Caki2 (cell line): Measurements from ENCODE around the gene TMEM59L. TPM values are rescaled to one million over a fixed set of nuclear protein-coding genes. Genes with fewer than 3 reads are reported as not detected.

ENCODE experiments used
- DNase-seq: peaks from one replicate; pipeline ENCODE4 v3.0.0-alpha.2; 2015; ENCODE audit warnings: low read depth
- in situ Hi-C: cut with HindIII; loops from 2 replicates; pipeline ENCODE4 v1.10.0; 2016; ENCODE audit warnings: low sequenced_read_pairs, low pct_unique_long_range_greater_than_20kb, mixed read lengths
- total RNA-seq: library from RNA; depleted of rRNA; stranded (reverse); fragments of >200 nt; shearing (Covaris generic); gene quantifications from 2 replicates; pipeline ENCODE4 v1.2.3, GENCODE V29; 2014; ENCODE audit warnings: low replicate concordance

Gene TMEM59L
- total RNA-seq, 1 experiment from 2014 or later: 0.14 TPM

- no peak for DNase-seq
- in situ Hi-C loops: no loop called here
Observed at GRCh38 chr19:18606281-18607225, 6.1 kb upstream of the TMEM59L start, which contains the start of gene CRLF1. Gene CRLF1 (minus strand): TSS chr19:18606799. CDS start chr19:18606656, 143 bp downstream.

DNA sequence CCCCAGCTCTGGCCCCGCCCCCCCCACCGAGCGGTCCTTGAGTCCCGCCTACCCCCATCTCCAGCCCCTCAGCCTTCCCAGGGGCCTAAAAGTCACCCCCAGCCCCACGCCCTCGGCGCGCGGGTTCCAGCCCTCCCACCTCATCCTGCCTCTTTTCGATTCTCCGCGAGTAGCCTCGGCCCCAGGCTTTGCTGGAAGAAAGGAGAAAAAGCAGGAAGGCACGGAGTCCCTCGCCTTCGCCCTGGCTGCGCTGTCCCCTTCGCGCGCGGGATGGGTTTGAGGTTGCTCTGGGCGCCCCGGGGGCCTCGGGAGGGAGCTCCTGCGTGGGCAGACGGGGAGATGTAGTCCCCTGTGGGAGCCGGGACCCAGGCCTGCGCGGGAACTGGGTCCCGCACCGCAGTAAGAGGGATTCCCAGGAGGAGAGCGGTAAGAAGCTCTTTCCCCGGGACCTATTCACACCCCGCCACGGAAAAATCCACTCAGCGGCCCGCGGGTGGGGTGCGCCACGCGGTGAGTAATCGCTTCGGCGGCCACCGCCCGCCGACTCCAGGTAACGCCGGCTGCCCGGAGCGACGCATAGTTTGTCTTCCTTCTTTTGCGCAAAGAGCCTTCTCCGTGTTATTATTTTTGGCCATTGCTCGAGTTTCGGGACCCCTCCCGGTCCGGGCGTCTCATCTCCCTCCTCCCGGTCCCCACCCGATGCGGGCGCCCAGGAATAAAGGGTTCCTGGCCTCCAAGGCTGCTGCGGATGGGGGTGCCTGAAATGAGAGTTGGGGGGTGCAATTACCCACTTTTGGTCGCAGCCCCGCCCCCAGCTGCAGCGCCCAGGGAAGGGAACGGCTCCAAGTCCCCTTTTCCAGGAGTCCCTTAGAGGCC is 5.2 kb upstream of the TMEM59L start:
- in situ Hi-C loops: no loop called here
- DNase-seq: no peak

DNA sequence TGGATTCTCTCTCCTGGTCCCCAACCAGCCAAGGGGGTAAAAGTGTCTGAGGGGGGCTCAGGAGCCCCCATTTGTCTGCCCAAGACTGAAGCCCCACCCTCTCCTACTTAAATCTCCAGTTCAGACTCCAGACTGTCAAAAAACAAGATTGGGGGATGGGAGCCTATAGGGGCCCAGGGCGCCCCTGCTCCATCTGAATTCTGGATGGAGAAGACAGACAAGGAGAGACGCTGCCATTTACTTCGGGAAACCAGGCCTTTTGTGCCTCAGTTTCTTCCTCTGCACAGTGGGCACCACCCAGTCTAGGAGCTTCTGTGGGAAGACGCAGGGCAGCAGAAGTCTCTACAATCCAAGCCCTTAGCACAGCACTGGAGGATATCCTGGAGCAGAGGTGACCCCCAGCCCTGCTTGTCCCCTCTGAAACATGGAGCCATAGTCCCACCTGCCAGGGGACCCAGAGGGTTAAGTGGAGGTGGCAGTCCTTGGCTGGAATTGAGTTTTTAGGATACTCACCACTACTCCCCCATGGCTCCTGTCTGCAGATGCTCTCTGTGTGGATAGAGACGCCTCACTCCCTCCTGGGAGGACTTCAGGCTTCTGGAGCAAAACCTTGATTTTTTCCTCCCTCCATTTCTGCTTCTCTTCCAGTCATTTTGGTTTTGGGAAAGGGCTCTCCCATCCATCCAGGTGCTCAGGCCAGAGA is 4.4 kb upstream of the TMEM59L start:
- no peak for DNase-seq
- in situ Hi-C loops: no loop called here

- in situ Hi-C loops: no loop called here
- no peak for DNase-seq
Observed at GRCh38 chr19:18608805-18609716, 3.6 kb upstream of the TMEM59L start.

- no peak for DNase-seq
- in situ Hi-C loops: no loop called here
Observed at GRCh38 chr19:18609717-18610051, 3.0 kb upstream of the TMEM59L start.

DNA sequence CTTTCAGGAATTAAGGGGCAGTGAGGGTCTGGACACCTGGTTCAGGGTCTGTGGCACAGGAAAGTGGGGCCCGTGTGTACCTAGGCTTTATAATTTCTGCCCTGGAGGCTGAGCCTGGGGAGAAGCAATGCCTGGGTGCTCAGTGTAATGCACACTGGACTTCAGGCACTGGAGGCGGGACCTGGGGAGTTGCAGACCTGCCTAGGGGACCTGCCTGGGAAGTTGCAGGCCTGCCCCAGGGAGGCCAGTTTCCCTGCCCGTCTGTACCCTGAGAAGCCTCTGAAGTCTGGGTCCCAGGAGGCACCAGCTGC is 2.5 kb upstream of the TMEM59L start:
- in situ Hi-C loops: no loop called here
- no peak for DNase-seq

DNA sequence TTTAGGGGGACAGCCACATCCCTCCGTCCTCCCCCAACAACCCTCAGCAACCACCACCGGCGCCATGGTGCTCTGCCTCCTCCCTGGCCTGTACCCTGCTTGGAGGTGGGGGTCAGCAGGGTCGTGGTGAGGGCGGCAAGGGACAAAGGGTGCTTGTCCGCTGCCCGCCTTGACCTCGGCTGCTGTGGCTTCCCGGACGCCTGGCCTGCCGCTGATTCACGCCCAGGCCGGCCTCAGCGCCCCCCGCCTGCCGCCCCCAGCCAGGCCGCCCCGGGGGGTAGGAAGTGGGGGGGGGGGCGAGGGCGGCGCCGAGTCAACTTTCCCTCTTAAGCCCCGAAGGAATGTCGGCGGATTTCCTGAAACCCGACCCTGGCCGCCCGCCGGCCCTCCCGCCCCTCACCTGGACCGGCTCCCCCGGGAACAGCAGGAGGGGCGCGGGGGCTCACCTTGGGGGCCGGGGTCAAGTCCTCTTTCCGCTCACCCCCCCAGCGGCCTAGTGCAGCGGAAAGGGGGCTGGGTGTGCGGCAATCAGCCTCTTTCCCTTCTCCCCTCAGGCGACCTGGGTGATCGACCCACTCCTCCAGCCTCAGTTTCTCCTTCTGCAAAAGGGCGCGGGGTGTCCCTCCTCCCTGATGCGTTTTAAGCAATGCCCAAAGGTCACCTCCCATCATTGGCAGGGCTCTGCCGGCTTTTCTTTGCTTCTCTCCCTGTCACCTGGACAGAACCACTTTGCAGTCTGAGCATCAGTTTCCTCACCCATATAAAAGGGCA is 1.9 kb upstream of the TMEM59L start:
- no peak for DNase-seq
- in situ Hi-C loops: no loop called here

DNA sequence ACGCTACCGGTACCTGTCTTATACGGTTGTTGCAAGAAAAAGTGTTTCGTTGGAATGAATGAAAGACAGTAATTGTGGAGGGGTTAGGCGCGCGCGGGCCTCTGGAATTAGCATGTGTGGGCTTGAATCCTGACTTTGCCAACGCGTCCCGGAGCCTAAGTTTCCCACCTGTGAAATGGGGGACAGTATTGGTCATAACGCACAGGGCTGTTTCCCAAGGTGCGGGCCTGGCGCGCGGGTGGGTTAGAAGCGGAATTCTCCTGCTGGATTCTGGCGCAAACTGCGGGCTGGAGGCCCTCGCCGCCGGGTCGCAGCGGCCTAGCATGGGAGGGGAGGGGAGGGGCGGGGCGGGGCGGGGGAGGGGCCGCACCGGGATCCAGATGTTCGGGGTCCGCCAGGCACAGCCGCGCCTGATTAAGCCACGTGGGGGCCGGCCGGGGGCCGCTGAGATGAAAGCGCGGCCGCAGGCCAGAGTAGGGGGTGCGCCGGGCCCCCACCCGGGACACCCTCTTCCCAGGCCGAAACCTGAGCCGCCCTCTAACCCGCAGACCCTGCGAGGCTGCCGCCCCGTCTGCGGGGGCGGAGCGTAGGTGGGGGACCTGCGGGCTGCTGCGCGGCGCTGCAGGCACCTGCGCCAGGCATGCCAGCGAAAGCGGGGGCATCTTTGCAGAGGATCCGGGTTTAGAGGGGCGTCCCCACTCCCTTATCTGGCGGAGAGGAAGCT is 1.2 kb upstream of the TMEM59L start:
- in situ Hi-C loops: no loop called here
- DNase-seq: no peak

DNA sequence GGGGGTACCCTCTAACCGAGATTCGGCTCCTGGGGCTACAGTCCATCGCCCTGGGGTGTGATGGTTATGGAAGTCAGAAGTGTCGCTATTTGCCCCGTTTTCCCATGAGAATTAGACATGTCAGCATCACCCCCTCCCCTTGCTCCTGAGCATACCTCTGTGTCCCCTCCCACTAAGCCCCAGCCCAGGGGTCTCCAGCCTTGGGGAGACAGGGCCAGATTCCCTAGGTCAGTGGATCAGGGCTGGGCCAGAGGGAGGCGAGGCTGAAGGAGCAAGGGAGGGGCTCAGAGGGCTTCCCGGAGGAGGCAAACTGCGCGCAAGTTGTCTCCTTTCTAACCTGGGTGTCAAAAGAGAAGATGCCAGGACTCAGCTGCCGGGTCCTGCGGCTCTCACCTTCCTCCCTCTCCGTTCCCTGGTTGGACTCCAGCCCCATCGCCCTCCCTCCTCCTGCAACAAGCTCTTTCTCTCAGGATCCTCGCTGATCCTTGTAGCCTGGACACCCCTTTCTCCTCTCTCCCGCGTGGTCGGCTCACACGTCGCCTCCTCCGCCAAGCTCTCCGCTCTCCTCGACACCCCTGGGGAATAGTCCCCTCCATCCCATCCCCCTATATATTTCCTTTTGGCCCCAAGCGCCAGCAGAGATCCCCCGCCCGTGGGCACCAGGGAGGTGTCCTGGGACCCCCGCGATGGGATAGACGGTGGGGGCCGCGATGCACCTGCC is 459 bp upstream of the TMEM59L start:
- in situ Hi-C loops: no loop called here
- DNase-seq: no peak

- in situ Hi-C loops: no loop called here
- DNase-seq: no peak
Observed at GRCh38 chr19:18613589-18614234, 1.0 kb downstream of the TMEM59L start.

GRCh38 chr19:18616023-18616422 is 3.4 kb downstream of the TMEM59L start:
- in situ Hi-C loops: no loop called here
- no peak for DNase-seq

DNA sequence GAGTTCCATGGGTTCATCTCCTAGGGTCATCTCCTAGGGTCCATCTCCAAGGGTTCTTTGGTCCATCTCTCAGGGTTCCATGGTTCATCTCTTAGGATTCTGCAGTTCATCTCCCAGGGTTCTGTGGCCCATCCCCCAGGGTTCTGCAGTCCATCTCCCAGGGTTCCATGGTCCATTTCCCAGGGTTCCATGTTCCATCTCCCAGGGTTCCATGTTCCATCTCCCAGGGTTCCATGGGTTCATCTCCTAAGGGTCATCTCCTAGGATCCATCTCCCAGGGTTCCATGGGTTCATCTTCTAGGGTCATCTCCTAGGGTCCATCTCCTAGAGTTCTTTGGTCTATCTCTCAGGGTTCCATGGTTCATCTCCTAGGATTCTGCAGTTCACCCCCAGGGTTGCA is 4.9 kb downstream of the TMEM59L start:
- in situ Hi-C loops: no loop called here
- no peak for DNase-seq

- DNase-seq: no peak
- in situ Hi-C loops: no loop called here
Observed at GRCh38 chr19:18618236-18618635, 5.6 kb downstream of the TMEM59L start.

GRCh38 chr19:18620311-18620710 is 7.6 kb downstream of the TMEM59L start:
- in situ Hi-C loops: no loop called here
- no peak for DNase-seq

DNA sequence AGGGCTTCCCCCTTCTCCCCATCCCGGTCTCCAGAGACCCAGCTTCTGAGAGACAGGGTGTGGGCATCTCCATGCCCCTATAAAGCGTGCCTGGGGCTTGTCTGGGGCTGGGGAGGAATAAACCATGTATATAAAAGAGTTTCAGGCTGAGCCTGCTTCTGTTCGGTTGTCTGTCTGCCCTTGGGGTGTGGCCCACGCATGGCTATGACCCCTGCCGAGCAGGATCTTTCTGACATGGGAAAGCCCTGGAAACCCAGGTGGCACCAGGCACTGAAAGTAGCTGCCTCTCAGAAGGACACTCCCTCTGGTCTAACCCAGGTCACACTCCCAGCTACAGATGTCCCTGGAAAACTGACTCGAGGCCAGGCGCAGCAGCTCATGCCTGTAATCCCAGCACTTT is 8.2 kb downstream of the TMEM59L start:
- no peak for DNase-seq
- in situ Hi-C loops: no loop called here

DNA sequence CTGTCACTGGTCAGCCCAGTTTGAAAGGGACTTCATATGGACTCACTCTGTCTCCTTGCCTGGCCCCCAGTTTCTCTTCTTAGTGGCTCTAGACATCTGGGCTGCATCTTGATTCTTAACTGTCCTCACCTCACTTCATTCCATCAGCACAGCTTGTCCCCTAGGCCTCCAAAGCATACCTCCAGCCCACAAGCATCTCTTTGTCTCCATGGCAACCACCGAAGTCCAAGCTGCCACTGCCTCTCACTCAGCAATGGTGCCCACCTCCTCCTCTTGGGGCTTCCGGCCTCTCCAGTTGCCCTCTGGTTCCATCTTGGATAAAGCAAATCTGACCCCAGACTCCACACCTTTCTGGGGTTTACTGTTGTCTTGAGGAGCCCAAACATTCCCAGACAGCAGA is 14.2 kb downstream of the TMEM59L start:
- in situ Hi-C loops: no loop called here

More for the DNA sequence above, 14.2 kb downstream of the TMEM59L start:
- DNase-seq: no peak
